M059J (cell line): ENCODE results near the gene RPL37A. TPM values are rescaled to one million over a fixed set of nuclear protein-coding genes. Genes with fewer than 3 reads are reported as not detected.

Experiments used
- DNase-seq: peaks from one replicate; pipeline ENCODE4 v3.0.0-alpha.2; 2012; ENCODE audit warnings: low read depth
- total RNA-seq: library from RNA; depleted of rRNA; stranded (reverse); fragments of >200 nt; shearing (Covaris generic); gene quantifications from 2 replicates; pipeline ENCODE4 v1.2.3, GENCODE V29; 2014; rRNA removed

Gene RPL37A
- total RNA-seq, 1 experiment from 2014 or later = 761 TPM

GRCh38 chr2:216546641-216547403 is 48.2 kb downstream of the RPL37A start:
- DNase-seq = peak; percentile 36

GRCh38 chr2:216548901-216549331 is 50.3 kb downstream of the RPL37A start:
- no peak for DNase-seq

- DNase-seq = no peak
These were observed 51.5 kb downstream of the RPL37A start for GRCh38 chr2:216549926-216550690.

GRCh38 chr2:216551234-216552068 is 52.8 kb downstream of the RPL37A start:
- no peak for DNase-seq

- peak; percentile 52 for DNase-seq
These were observed 54.4 kb downstream of the RPL37A start for GRCh38 chr2:216553093-216553478.

Other genes with a start within 250 kb of the RPL37A start
- gene MARCHF4, start 126.4 kb upstream of the RPL37A start, total RNA-seq = 5.0 and 6.5 TPM in 2 replicates
- 6.1 and 7.5 TPM in 2 replicates for gene SMARCAL1, start 86.4 kb upstream of the RPL37A start, total RNA-seq
- gene IGFBP2, start 134.6 kb downstream of the RPL37A start, total RNA-seq = 7.6 and 12.6 TPM in 2 replicates
- 677 and 1,398 TPM in 2 replicates for gene IGFBP5, start 196.7 kb downstream of the RPL37A start, total RNA-seq